ENCODE data around the gene LMBR1.
"Not testable (repeated sequence)": the region's sequence is repeated elsewhere in the genome, so short reads cannot be mapped to it uniquely, and the experiment has no call there.

Gene LMBR1

GRCh38 chr7:156843582-156843981 is 49.4 kb downstream of the LMBR1 start:
- not testable (repeated sequence) for DNase-seq

GRCh38 chr7:156843157-156843556 is 49.8 kb downstream of the LMBR1 start:
- DNase-seq, result no peak

GRCh38 chr7:156842740-156843140 is 50.2 kb downstream of the LMBR1 start:
- DNase-seq, result no peak

- DNase-seq, result no peak
Measured at GRCh38 chr7:156842317-156842716, 50.7 kb downstream of the LMBR1 start.

DNA sequence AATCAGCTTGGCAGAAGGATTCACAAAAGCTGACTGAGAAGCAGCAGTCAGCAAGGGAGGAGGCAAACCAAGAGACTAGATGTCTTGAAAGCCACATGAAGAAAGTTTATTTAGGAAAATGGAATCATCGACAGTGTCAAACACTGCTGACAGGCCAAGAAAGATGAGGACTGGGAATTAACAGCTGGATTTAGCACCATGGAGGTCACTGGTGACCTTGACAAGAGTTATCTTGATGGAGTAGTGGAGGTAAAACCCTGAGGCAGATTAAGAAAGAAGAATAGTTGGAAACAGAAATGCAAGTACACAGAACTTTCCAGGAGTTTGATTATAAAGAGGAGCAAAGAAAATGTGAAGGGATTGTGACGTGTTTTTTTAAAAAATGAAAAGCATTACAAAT is 51.5 kb downstream of the LMBR1 start:
- no peak for DNase-seq

DNA sequence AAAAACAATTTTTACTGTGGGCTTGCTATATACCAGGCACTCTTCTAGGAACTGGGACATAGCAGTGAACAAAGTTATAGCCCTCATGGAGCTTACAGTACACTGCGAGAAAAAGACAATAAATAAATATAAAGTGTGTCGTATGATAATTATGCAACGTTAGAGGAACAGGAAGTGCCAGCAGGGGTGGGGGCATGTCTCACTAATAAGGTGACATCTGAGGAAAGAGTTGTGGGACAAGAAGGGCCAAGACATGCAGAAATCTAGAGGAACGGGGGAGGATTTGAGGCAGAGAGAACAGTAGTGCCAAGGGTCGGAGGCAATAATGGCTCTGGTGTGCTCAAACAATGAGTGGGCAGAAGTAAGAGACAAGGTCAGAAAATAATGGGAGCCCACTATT is 52.8 kb downstream of the LMBR1 start:
- no peak for DNase-seq

GRCh38 chr7:156836443-156836842 is 56.5 kb downstream of the LMBR1 start:
- DNase-seq, result no peak

- no peak for DNase-seq
Measured at GRCh38 chr7:156834462-156834861, 58.5 kb downstream of the LMBR1 start.

DNA sequence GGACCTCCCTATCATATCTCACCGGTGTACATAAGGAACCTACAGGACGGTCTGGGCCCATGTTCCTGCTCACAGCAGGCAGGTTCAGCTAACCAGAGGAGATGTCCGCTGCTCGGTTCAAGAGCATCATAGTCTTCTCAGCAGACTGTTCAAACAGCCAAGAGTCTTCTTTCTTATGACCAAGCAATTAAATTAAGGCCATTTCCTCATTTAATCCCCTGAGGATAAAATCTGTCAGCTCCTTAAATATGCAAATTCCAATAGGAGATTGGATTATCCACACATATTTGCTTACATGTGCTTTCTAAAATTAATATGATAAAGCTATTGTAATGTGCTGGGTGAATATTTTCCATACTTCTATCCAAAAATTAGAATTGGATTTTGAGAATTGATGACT is 59.7 kb downstream of the LMBR1 start:
- no peak for DNase-seq

DNA sequence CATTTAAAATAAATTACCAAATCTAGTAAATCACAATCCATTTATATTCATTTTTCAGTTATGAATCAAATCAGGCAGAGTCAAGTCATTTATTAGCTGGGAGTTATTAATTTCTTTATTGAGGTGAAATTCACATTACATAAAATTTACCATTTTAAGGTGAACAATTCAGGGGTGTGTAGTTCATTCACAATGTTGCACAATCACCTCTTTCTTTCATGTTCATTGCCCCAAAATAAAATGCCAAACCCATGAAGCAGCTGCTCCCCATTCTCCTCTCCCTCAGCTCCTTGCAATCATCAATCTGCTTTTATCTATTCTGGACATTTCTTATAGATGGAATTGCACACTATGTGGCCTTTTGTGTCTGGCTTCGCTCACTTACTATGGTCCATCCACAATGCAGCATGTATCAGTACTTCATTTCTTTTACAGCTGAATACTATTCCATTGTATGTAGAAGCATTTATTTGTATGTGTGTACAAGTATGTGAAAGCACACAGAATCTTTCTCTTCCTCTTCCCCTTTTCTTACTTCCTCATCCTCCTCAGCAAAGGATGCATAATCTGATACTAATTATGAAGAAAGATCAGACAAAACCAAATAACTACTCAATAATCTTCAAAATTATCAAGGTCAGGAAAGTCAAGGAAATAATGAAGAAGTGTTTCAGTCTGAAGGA is 60.6 kb downstream of the LMBR1 start:
- no peak for DNase-seq

GRCh38 chr7:156829669-156830336 is 63.2 kb downstream of the LMBR1 start:
- no peak for DNase-seq

GRCh38 chr7:156827587-156828203 is 65.3 kb downstream of the LMBR1 start:
- DNase-seq, result no peak

GRCh38 chr7:156823435-156823834 is 69.5 kb downstream of the LMBR1 start:
- DNase-seq, result no peak

- DNase-seq, result no peak
Measured at GRCh38 chr7:156820445-156821063, 72.4 kb downstream of the LMBR1 start.

GRCh38 chr7:156819733-156820295 is 73.2 kb downstream of the LMBR1 start:
- DNase-seq, result no peak

- no peak for DNase-seq
Measured at GRCh38 chr7:156818133-156818532, 74.8 kb downstream of the LMBR1 start.

- no peak for DNase-seq
Measured at GRCh38 chr7:156816943-156817572, 75.9 kb downstream of the LMBR1 start.

DNA sequence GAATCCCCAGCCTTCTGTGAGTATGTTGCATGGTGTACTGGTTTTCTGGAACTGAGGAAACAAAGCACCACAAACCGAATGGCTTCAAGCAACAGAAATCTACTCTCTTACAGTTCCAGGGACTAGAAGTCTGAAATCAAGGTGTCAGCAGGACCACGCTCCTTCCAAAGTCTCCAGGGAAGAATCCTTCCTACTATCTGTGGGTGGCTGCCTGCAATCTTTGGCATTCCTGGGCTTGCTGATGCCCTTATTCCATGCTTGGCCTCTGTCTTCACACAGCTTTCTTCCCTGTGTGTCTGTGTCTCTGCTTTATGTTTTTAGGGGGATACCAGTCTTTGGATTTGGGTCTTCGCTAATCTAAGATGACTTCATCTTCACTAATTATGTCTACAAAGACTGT is 81.3 kb downstream of the LMBR1 start:
- no peak for DNase-seq

GRCh38 chr7:156803656-156804055 is 89.3 kb downstream of the LMBR1 start:
- DNase-seq, result not testable (repeated sequence)

GRCh38 chr7:156802214-156802613 is 90.8 kb downstream of the LMBR1 start:
- DNase-seq, result no peak

DNA sequence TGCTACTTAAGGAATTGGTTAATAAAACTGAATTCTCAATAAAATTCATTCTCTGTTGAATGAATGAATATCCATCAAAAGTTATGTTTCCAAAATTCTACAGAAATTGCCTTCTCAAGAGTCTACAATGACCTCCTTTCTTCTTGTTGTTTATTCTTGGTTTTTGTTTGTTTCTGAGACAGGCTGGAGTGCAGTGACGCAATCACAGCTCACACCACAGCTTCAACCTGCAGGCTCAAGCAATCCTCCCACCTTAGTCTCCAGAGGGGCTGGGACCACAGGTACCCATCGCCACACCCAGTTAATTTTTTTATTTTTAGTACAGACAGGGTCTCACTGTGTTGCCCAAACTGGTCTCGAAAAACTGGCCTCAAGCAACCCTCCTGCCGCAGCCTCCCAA is 97.6 kb downstream of the LMBR1 start:
- no peak for DNase-seq

DNA sequence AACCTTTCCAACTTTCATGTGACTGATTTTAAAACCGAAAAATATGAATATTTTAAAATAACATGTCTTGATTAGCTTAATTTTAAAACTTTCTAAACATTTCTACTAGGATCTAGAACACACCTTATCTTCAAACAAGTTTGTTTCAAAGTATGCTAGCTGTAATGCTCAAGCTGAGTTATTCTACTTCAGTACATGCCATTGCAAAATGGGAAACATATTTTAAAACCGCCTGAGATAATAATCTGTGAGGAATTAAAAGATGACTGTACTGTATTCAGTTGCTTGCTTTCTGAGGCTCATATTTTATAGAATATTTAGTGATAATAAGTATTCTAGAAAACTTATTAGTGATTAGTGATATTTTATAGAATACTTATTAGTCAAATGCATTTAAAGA is 99.6 kb downstream of the LMBR1 start:
- DNase-seq, result no peak

DNA sequence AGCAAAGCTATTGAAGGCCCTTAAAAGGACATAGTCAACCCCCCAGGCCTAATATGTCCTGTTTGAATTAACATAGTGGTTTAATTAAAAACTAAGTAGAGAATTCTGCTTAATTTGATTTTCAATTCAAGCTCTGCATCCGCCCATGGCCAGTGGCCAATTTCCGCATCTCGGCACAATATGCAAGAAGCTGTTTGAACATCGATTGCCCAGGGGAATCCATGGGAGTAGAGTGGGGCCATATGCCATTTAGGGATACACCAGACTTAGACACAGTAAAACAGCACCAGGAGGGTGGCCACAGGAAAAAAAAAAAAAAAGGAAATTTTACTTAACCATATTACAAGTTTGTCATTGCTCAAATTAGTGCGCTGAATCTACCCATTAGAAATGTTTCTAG is 100.4 kb downstream of the LMBR1 start:
- no peak for DNase-seq
